ENCODE measurements around the gene SVIL.

The SVIL gene

DNA sequence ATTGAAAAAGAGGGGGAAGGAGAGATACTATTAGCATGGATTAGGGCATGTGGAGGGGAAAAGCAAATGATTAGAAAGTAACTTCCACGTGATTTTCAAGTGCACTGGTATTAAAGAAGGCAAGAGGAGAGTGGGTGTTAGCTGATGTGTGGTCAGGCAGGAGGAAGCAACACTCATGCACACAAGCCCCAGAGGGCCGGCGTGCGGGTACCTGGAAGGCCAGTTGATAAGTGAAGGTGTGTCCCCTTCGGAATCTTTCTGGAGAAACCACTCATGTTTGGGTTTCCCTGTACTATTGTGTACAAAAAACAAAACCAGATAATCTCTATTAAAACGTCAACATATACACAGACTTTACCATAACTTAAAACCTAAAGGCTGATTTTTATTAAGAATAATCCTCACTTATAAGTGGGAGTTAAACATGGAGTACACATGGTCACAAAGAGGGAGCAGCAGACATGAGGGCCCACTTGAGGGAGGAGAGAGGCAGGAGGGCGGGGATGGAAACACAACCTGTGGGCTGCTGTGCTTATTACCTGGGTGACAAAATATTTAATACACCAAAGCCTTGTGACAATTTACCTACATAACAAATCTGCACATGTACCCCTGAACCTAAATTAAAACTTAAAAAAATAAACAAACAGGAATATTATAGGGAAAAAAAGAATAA lies 98.9 kb downstream of the SVIL start:
- Mint-ChIP-seq H3K9me3 (no peaks in the 10 kb centered on the region), H3K27me3 (ENCODE audit: low read depth, poor library complexity) (no peaks in the 10 kb centered on the region), H3K4me3 (peak overlapping the region; percentile 10), H3K4me1 (peaks cover 52% of the 10 kb centered on the region), H3K36me3 (ENCODE audit: low read depth) (peaks cover 39% of the 10 kb centered on the region), H3K27ac (peak overlapping the region; percentile 19)
- DNase-seq, result no peak
- no peak for TF ChIP-seq CTCF (IDR thresholded peaks at IDR 0.05)

- Mint-ChIP-seq H3K27me3 (ENCODE audit: low read depth, poor library complexity) (no peaks in the 10 kb centered on the region), H3K27ac (no peak overlapping the region), H3K4me3 (peak overlapping the region; percentile 10)
Measured at GRCh38 chr10:29535012-29535777, 99.6 kb downstream of the SVIL start.

DNA sequence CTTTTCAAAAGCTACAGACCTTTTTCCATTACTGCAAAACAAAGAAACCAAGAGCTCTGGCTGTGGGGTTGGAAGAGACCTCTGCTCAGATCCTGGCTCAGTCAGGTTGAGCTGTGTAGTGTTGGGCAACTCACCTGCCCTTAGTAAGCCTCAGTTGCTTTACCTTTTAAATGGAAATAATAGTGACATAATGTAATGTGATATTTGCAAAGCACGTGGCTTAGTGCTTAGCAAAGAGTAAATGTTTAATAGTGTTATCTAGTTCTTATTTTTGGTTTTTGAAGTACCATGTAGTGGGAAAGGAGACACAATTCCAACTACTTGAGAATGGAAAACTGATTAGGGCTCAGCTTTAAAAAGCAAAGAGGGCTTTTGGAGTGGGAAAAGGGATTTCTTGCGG lies 100.2 kb downstream of the SVIL start:
- no peak overlapping the region for H3K27ac Mint-ChIP-seq

More at GRCh38 chr10:29535012-29535777, 99.6 kb downstream of the SVIL start:
- H3K9me3 Mint-ChIP-seq, result no peaks in the 10 kb centered on the region
- peaks cover 40% of the 10 kb centered on the region for H3K36me3 Mint-ChIP-seq (ENCODE audit: low read depth)
- H3K4me1 Mint-ChIP-seq, result peaks cover 52% of the 10 kb centered on the region
- DNase-seq, result peak; percentile 52
- peak; percentile 52 for TF ChIP-seq CTCF (IDR thresholded peaks at IDR 0.05)

GRCh38 chr10:29533696-29534285 lies 101.0 kb downstream of the SVIL start:
- no peak for DNase-seq
- Mint-ChIP-seq H3K4me3 (no peak overlapping the region), H3K9me3 (no peaks in the 10 kb centered on the region), H3K4me1 (peaks cover 52% of the 10 kb centered on the region), H3K27ac (no peak overlapping the region), H3K36me3 (ENCODE audit: low read depth) (peaks cover 43% of the 10 kb centered on the region), H3K27me3 (ENCODE audit: low read depth, poor library complexity) (no peaks in the 10 kb centered on the region)
- TF ChIP-seq CTCF (IDR thresholded peaks at IDR 0.05), result no peak

More for the DNA sequence above, 100.2 kb downstream of the SVIL start:
- H3K4me1 Mint-ChIP-seq, result peaks cover 52% of the 10 kb centered on the region
- DNase-seq, result no peak
- no peak overlapping the region for H3K4me3 Mint-ChIP-seq
- peaks cover 42% of the 10 kb centered on the region for H3K36me3 Mint-ChIP-seq (ENCODE audit: low read depth)
- no peaks in the 10 kb centered on the region for H3K27me3 Mint-ChIP-seq (ENCODE audit: low read depth, poor library complexity)
- no peaks in the 10 kb centered on the region for H3K9me3 Mint-ChIP-seq
- no peak for TF ChIP-seq CTCF (IDR thresholded peaks at IDR 0.05)

GRCh38 chr10:29533046-29533445 lies 101.7 kb downstream of the SVIL start:
- H3K4me3 Mint-ChIP-seq, result no peak overlapping the region
- no peak overlapping the region for H3K27ac Mint-ChIP-seq
- H3K9me3 Mint-ChIP-seq, result no peaks in the 10 kb centered on the region
- DNase-seq, result no peak
- TF ChIP-seq CTCF (IDR thresholded peaks at IDR 0.05), result no peak
- peaks cover 43% of the 10 kb centered on the region for H3K36me3 Mint-ChIP-seq (ENCODE audit: low read depth)
- peaks cover 49% of the 10 kb centered on the region for H3K4me1 Mint-ChIP-seq
- H3K27me3 Mint-ChIP-seq (ENCODE audit: low read depth, poor library complexity), result no peaks in the 10 kb centered on the region

Measured in nephron progenitor cell (in vitro differentiated cells).